B cell (primary cell): Measurements from ENCODE around the gene WDR82. TPM values are rescaled to one million over a fixed set of nuclear protein-coding genes. Genes with fewer than 3 reads are reported as not detected.

Experiments
- ATAC-seq: fragments of 200-7000 bp; cut with Tn5 transposase; one replicate; pipeline ENCODE4 v1.10.0; 2021; ENCODE audit warnings: low read depth, mild to moderate bottlenecking, moderate number of reproducible peaks, moderate library complexity
- CTCF ChIA-PET: fragments of 350-600 bp; sonication (Branson Sonifier 250); formaldehyde crosslinking; loops from one replicate; lab custom pipeline; 2021; ENCODE audit warnings: antibody characterized with exemption, inconsistent platforms; lab: Charles Lee
- POLR2A ChIA-PET: fragments of 350-600 bp; sonication (Branson Sonifier 250); formaldehyde crosslinking; loops from one replicate; lab custom pipeline; 2021; ENCODE audit warnings: antibody characterized with exemption; lab: Charles Lee
- DNase-seq: peaks from one replicate; pipeline ENCODE4 v3.0.0; 2013
- H2AFZ ChIP-seq: 2 replicates; pipeline ENCODE4 v1.6.1; 2012; ENCODE audit warnings: mild to moderate bottlenecking, low read depth, low read length; ENCODE audit not compliant: insufficient read depth, poor library complexity, severe bottlenecking
- H3K27ac ChIP-seq, 2 donors: 1 replicate in 1 of 2; 2 replicates in 1 of 2; pipeline ENCODE4 v1.5.1; 2012 to 2013; ENCODE audit warnings: low read length in 2 of 2, mild to moderate bottlenecking in 2 of 2, moderate library complexity in 1 of 2
- H3K27me3 ChIP-seq, 4 experiments: fragments of 200-600 bp in 1 of 4; sonication (generic) in 1 of 4; replicated peaks in 1 of 4; 1 replicate in 2 of 4; 2 replicates in 2 of 4; pipeline versions ENCODE4 v1.6.1 to v1.7.0; 2013 to 2016; ENCODE audit warnings: low read length in 3 of 4, mild to moderate bottlenecking in 2 of 4, mixed read lengths in 1 of 4, moderate library complexity in 1 of 4; ENCODE audit not compliant: insufficient read depth in 4 of 4, control insufficient read depth in 3 of 4; ENCODE audit errors: control extremely low read depth in 1 of 4
- H3K36me3 ChIP-seq, 2 experiments: replicated peaks in 1 of 2; 1 replicate in 1 of 2; 2 replicates in 1 of 2; pipeline versions ENCODE4 v1.6.1 to v1.7.1; 2013; ENCODE audit warnings: low read length in 1 of 2; ENCODE audit not compliant: insufficient read depth in 2 of 2, control insufficient read depth in 1 of 2; ENCODE audit errors: control extremely low read depth in 1 of 2, extremely low read depth in 1 of 2
- H3K4me1 ChIP-seq, 2 donors: fragments of 200-600 bp in 1 of 2; sonication (generic) in 1 of 2; 1 replicate in 1 of 2; 2 replicates in 1 of 2; pipeline versions ENCODE4 v1.5.1 to v1.6.1; 2013 to 2017; ENCODE audit warnings: low read length in 2 of 2; ENCODE audit not compliant: control insufficient read depth in 2 of 2, insufficient read depth in 2 of 2
- H3K4me2 ChIP-seq: replicated peaks from 2 replicates; pipeline ENCODE3; 2012; ENCODE audit warnings: mild to moderate bottlenecking, low read depth, low read length; ENCODE audit not compliant: poor library complexity, severe bottlenecking
- H3K4me3 ChIP-seq, 5 experiments: fragments of 200-600 bp in 1 of 5; sonication (generic) in 1 of 5; 1 replicate in 3 of 5; 2 replicates in 2 of 5; pipeline versions ENCODE4 v1.5.1 to v1.7.0; 2011 to 2016; ENCODE audit warnings: low read length in 4 of 5, mild to moderate bottlenecking in 4 of 5, low read depth in 2 of 5, control low read depth in 1 of 5, moderate library complexity in 1 of 5; ENCODE audit not compliant: insufficient read depth in 1 of 5; ENCODE audit errors: control extremely low read depth in 1 of 5, extremely low read depth in 1 of 5
- H3K79me2 ChIP-seq: fragments of 200-600 bp; sonication (generic); one replicate; pipeline ENCODE4 v1.6.0; 2016; ENCODE audit warnings: low read length; ENCODE audit not compliant: control insufficient read depth, insufficient read depth
- H3K9ac ChIP-seq: fragments of 200-600 bp; sonication (generic); 2 replicates; pipeline ENCODE4 v1.6.1; 2017; ENCODE audit warnings: mild to moderate bottlenecking, low read length, moderate library complexity
- H3K9me3 ChIP-seq, 3 donors: one replicate each; pipeline versions ENCODE4 v1.6.1 to v1.7.1; 2013; ENCODE audit warnings: low read length in 2 of 3; ENCODE audit not compliant: control insufficient read depth in 2 of 3, insufficient read depth in 1 of 3; ENCODE audit errors: control extremely low read depth in 1 of 3
- H4K20me1 ChIP-seq: 2 replicates; pipeline ENCODE4 v1.6.0; 2012; ENCODE audit warnings: mild to moderate bottlenecking, low read length; ENCODE audit not compliant: insufficient read depth, control insufficient read depth, poor library complexity, severe bottlenecking
- H3K27ac Mint-ChIP-seq: one replicate; pipeline ENCODE4 v1.8.0; 2021; ENCODE audit warnings: mixed read lengths
- H3K27me3 Mint-ChIP-seq: one replicate; pipeline ENCODE4 v1.8.0; 2021; ENCODE audit warnings: mixed read lengths
- H3K4me1 Mint-ChIP-seq: one replicate; pipeline ENCODE4 v1.8.0; 2021; ENCODE audit warnings: mixed read lengths
- H3K4me3 Mint-ChIP-seq: one replicate; pipeline ENCODE4 v1.8.0; 2021; ENCODE audit warnings: mixed read lengths
- H3K9me3 Mint-ChIP-seq: one replicate; pipeline ENCODE4 v1.8.0; 2022; ENCODE audit warnings: mixed read lengths; ENCODE audit not compliant: insufficient read depth
- EZH2 ChIP-seq: IDR thresholded peaks from 2 replicates; pipeline ENCODE4 v1.6.1; 2012; ENCODE audit warnings: borderline replicate concordance, low read depth, mild to moderate bottlenecking, moderate library complexity, low read length; ENCODE audit not compliant: insufficient read depth, poor library complexity, severe bottlenecking
- WGBS: methylation state at CpG from one replicate; pipeline ENCODE4 v1.1.5; 2013; ENCODE audit warnings: missing lambda C conversion rate; ENCODE audit not compliant: insufficient coverage; 5-methylcytosine and 5-hydroxymethylcytosine counted together
- intact Hi-C: fragments of 100-400 bp; cut with micrococcal nuclease; formaldehyde crosslinking; loops from one replicate; pipeline ENCODE4 v1.10.0; 2022
- polyA plus RNA-seq: library from polyadenylated mRNA; depleted of rRNA; stranded (reverse); fragments of >200 nt; gene quantifications from 2 replicates; pipeline ENCODE4 v1.2.3, GENCODE V29; 2012
- small RNA-seq: library from RNA; depleted of rRNA; stranded (forward); fragments of <200 nt; gene quantifications from one replicate; pipeline ENCODE3, GENCODE V24; 2012; ENCODE audit warnings: low replicate concordance, low read depth; ENCODE audit not compliant: insufficient read length
- total RNA-seq, 2 donors: library from RNA; stranded (reverse); fragments of 120-200 nt in 1 of 2; gene quantifications; 1 replicate in 1 of 2; 2 replicates in 1 of 2; pipeline versions ENCODE4 v1.2.3 to v1.2.4, GENCODE V29; 2013 to 2022
- TF ChIP-seq, protein P1 (sequence below): fragments of 200-600 bp; IDR thresholded peaks from one replicate; pipeline ENCODE4 v1.8.0; 2022; ENCODE audit warnings: antibody characterized with exemption, mild to moderate bottlenecking

WDR82 gene
- total and polyA plus RNA-seq, 2 donors (not counting 1 experiment from before 2014, with no cell fraction given), result 27.8 to 101 TPM

DNA sequence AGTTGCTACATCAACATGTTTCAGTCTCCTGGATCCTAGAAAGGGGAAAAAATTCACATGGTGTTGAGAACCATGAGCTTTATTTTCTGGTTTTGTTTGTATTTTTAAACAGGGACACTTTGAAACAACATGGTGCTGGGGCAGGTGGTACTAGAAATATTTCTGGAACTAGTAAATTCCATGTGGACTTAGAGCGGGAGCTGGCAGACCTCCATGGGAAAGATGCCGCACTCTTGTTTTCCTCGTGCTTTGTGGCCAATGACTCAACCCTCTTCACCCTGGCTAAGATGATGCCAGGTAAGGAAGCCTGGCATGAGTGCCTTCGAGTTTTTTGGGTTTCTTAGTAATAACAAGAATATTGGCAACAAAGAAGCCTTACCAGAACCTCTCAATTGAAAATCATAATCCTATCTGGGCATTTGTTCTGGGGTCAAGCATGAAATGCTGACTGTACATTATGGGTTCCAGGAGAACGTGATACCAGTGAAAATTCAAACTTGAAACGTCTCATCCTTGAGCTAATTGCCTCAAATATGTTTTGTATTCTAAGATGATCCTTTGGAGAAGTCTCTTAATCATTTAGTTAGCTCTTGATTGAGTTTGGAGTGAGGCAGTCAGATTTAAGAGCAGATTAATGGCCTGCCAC, 72.6 kb downstream of the WDR82 start:
- Mint-ChIP-seq H3K27ac (no peak overlapping the region), H3K9me3 (no peaks in the 10 kb centered on the region), H3K27me3 (no peaks in the 10 kb centered on the region), H3K4me3 (no peak overlapping the region), H3K4me1 (peaks cover 16% of the 10 kb centered on the region)
- H3K4me2 ChIP-seq, result no peak overlapping the region
- POLR2A ChIA-PET, result no interaction called here
- no peak for ATAC-seq
- no peaks in the 10 kb centered on the region for H4K20me1 ChIP-seq
- no peak overlapping the region for H3K9ac ChIP-seq
- H3K9me3 ChIP-seq, result no peaks in the 10 kb centered on the region
- H2AFZ ChIP-seq, result no peak overlapping the region
- CTCF ChIA-PET, result interaction anchor here (1.1 to 2.4 kb wide), 3 partner anchors 15 to 134 kb away, joined by 5 to 8 read pairs (median 5); no protein-coding TSS in a partner anchor
- 96% methylated on average over 5 of the region's 6 CpGs for WGBS
- intact Hi-C loops, result no loop called here
- no peaks in the 10 kb centered on the region for H3K79me2 ChIP-seq
- DNase-seq, result no peak
- no peak for TF ChIP-seq EZH2
- TF ChIP-seq, protein P1, sequence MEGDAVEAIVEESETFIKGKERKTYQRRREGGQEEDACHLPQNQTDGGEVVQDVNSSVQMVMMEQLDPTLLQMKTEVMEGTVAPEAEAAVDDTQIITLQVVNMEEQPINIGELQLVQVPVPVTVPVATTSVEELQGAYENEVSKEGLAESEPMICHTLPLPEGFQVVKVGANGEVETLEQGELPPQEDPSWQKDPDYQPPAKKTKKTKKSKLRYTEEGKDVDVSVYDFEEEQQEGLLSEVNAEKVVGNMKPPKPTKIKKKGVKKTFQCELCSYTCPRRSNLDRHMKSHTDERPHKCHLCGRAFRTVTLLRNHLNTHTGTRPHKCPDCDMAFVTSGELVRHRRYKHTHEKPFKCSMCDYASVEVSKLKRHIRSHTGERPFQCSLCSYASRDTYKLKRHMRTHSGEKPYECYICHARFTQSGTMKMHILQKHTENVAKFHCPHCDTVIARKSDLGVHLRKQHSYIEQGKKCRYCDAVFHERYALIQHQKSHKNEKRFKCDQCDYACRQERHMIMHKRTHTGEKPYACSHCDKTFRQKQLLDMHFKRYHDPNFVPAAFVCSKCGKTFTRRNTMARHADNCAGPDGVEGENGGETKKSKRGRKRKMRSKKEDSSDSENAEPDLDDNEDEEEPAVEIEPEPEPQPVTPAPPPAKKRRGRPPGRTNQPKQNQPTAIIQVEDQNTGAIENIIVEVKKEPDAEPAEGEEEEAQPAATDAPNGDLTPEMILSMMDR, result no peak
- peaks cover 4 to 8% of the 10 kb centered on the region in 2 donors for H3K4me1 ChIP-seq
- H3K36me3 ChIP-seq, result peaks cover 18 to 80% of the 10 kb centered on the region in 2 experiments
- H3K4me3 ChIP-seq, result no peak overlapping the region
- H3K27ac ChIP-seq, result no peak overlapping the region
- no peaks in the 10 kb centered on the region for H3K27me3 ChIP-seq

Small RNA genes within 50 kb of the gene (small RNA-seq; reads per million reads assigned to genes)
- gene MIR135A1 (not detected), gene MIRLET7G (1,135 reads per million, percentile 98 among the genes with 10 or more reads in this experiment)

Other genes with a start within 250 kb of the WDR82 start
- gene DUSP7, start 222.1 kb downstream of the WDR82 start, total RNA-seq, result 6.9 TPM in 2 replicates
- gene DUSP7, start 222.1 kb downstream of the WDR82 start, polyA plus RNA-seq, result 2.9 and 5.1 TPM in 2 replicates
- gene POC1A, start 124.2 kb downstream of the WDR82 start, total RNA-seq, result 2.4 and 2.8 TPM in 2 replicates
- gene POC1A, start 124.2 kb downstream of the WDR82 start, polyA plus RNA-seq, result 1.4 and 1.7 TPM in 2 replicates
- 26.1 and 28.3 TPM in 2 replicates for gene ALAS1, start 80.5 kb downstream of the WDR82 start, total RNA-seq
- gene ALAS1, start 80.5 kb downstream of the WDR82 start, polyA plus RNA-seq, result 18.9 and 30.2 TPM in 2 replicates
- gene TLR9, start 53.0 kb downstream of the WDR82 start, total RNA-seq, result 16.0 and 21.0 TPM in 2 replicates
- 1.9 and 3.7 TPM in 2 replicates for gene TLR9, start 53.0 kb downstream of the WDR82 start, polyA plus RNA-seq
- 53.5 and 60.3 TPM in 2 replicates for gene TWF2, start 39.5 kb downstream of the WDR82 start, total RNA-seq
- gene TWF2, start 39.5 kb downstream of the WDR82 start, polyA plus RNA-seq, result 59.7 and 88.2 TPM in 2 replicates
- 45.0 and 53.6 TPM in 2 replicates for gene PPM1M, start 32.9 kb downstream of the WDR82 start, total RNA-seq
- gene PPM1M, start 32.9 kb downstream of the WDR82 start, polyA plus RNA-seq, result 42.5 and 65.2 TPM in 2 replicates
- 39.8 and 45.2 TPM in 2 replicates for gene GLYCTK, start 9.2 kb upstream of the WDR82 start, total RNA-seq
- 34.3 and 46.9 TPM in 2 replicates for gene GLYCTK, start 9.2 kb upstream of the WDR82 start, polyA plus RNA-seq
- 47.2 and 47.6 TPM in 2 replicates for gene DNAH1, start 37.7 kb upstream of the WDR82 start, total RNA-seq
- 59.2 and 60.9 TPM in 2 replicates for gene DNAH1, start 37.7 kb upstream of the WDR82 start, polyA plus RNA-seq
- gene BAP1, start 131.4 kb upstream of the WDR82 start, total RNA-seq, result 91.4 and 94.1 TPM in 2 replicates
- 81.6 and 132 TPM in 2 replicates for gene BAP1, start 131.4 kb upstream of the WDR82 start, polyA plus RNA-seq
- gene PHF7, start 132.0 kb upstream of the WDR82 start, total RNA-seq, result 23.8 and 24.9 TPM in 2 replicates
- gene PHF7, start 132.0 kb upstream of the WDR82 start, polyA plus RNA-seq, result 12.8 and 22.2 TPM in 2 replicates
- gene SEMA3G, start 166.5 kb upstream of the WDR82 start, total RNA-seq, result 0.27 and 0.42 TPM in 2 replicates
- 0.07 and 0.10 TPM in 2 replicates for gene SEMA3G, start 166.5 kb upstream of the WDR82 start, polyA plus RNA-seq
- 1.1 TPM in 1 of 2 replicates, not detected in the other for gene TNNC1, start 175.4 kb upstream of the WDR82 start, total RNA-seq
- 5.4 and 16.7 TPM in 2 replicates for gene TNNC1, start 175.4 kb upstream of the WDR82 start, polyA plus RNA-seq
- 161 and 169 TPM in 2 replicates for gene NISCH, start 177.0 kb upstream of the WDR82 start, total RNA-seq
- 127 and 130 TPM in 2 replicates for gene NISCH, start 177.0 kb upstream of the WDR82 start, polyA plus RNA-seq
- gene STAB1, start 216.7 kb upstream of the WDR82 start, total RNA-seq, result 4.0 and 4.5 TPM in 2 replicates
- 3.8 and 5.6 TPM in 2 replicates for gene STAB1, start 216.7 kb upstream of the WDR82 start, polyA plus RNA-seq